Activated naive CD4-positive, alpha-beta T cell treated with anti-CD3 and anti-CD28 coated beads, Interleukin-2, amount 10 ng/mL, durations not matched to agents 7 days and 5 days (primary cell): ENCODE data around the gene VWA3B.
"Not testable (repeated sequence)": the region's sequence is repeated elsewhere in the genome, so short reads cannot be mapped to it uniquely, and the experiment has no call there.

Experiments used
- CTCF ChIA-PET: fragments of 350-600 bp; sonication (Branson Sonifier 250); formaldehyde crosslinking; loops from one replicate; lab custom pipeline; 2021; ENCODE audit warnings: antibody characterized with exemption; lab: Charles Lee
- DNase-seq: peaks from one replicate; pipeline ENCODE4 v3.0.0-alpha.2; 2020
- H3K27ac Mint-ChIP-seq: one replicate; pipeline ENCODE4 v1.8.0; 2021; ENCODE audit warnings: mild to moderate bottlenecking, moderate library complexity, mixed read lengths
- H3K27me3 Mint-ChIP-seq: one replicate; pipeline ENCODE4 v1.8.0; 2021; ENCODE audit warnings: mild to moderate bottlenecking, mixed read lengths
- H3K36me3 Mint-ChIP-seq: one replicate; pipeline ENCODE4 v1.8.0; 2021; ENCODE audit warnings: mixed read lengths
- H3K4me1 Mint-ChIP-seq: one replicate; pipeline ENCODE4 v1.8.0; 2021; ENCODE audit warnings: mixed read lengths
- H3K4me3 Mint-ChIP-seq: one replicate; pipeline ENCODE4 v1.8.0; 2021; ENCODE audit warnings: mild to moderate bottlenecking, moderate library complexity, mixed read lengths
- H3K9me3 Mint-ChIP-seq: one replicate; pipeline ENCODE4 v1.8.0; 2021; ENCODE audit warnings: mixed read lengths

VWA3B gene

GRCh38 chr2:98242003-98242402 lies 155.0 kb downstream of the VWA3B start:
- Mint-ChIP-seq H3K4me1 (no peaks in the 10 kb centered on the region), H3K9me3 (no peaks in the 10 kb centered on the region), H3K4me3 (no peak overlapping the region), H3K36me3 (no peaks in the 10 kb centered on the region), H3K27ac (no peak overlapping the region), H3K27me3 (peaks cover 12% of the 10 kb centered on the region)
- CTCF ChIA-PET: no interaction called here
- DNase-seq: no peak

GRCh38 chr2:98245491-98245890 lies 158.5 kb downstream of the VWA3B start:
- CTCF ChIA-PET: interaction anchor here (1.0 kb wide), 1 partner anchor 25 kb away, joined by 3 read pairs; no protein-coding TSS in a partner anchor
- Mint-ChIP-seq H3K4me1 (no peaks in the 10 kb centered on the region), H3K9me3 (peaks cover 13% of the 10 kb centered on the region), H3K36me3 (no peaks in the 10 kb centered on the region), H3K27ac (no peak overlapping the region), H3K27me3 (peaks cover 23% of the 10 kb centered on the region), H3K4me3 (no peak overlapping the region)
- no peak for DNase-seq

GRCh38 chr2:98247383-98247782 lies 160.4 kb downstream of the VWA3B start:
- Mint-ChIP-seq H3K4me3 (no peak overlapping the region), H3K27ac (no peak overlapping the region), H3K4me1 (no peaks in the 10 kb centered on the region), H3K9me3 (peaks cover 13% of the 10 kb centered on the region), H3K27me3 (peaks cover 23% of the 10 kb centered on the region), H3K36me3 (no peaks in the 10 kb centered on the region)
- DNase-seq: no peak
- CTCF ChIA-PET: interaction anchor here (1.1 kb wide), 1 partner anchor 26 kb away, joined by 3 read pairs; no protein-coding TSS in a partner anchor

GRCh38 chr2:98252038-98252773 lies 165.2 kb downstream of the VWA3B start:
- Mint-ChIP-seq H3K4me3 (no peak overlapping the region), H3K27ac (no peak overlapping the region), H3K4me1 (no peaks in the 10 kb centered on the region), H3K9me3 (peaks cover 12% of the 10 kb centered on the region), H3K36me3 (no peaks in the 10 kb centered on the region), H3K27me3 (peaks cover 21% of the 10 kb centered on the region)
- CTCF ChIA-PET: no interaction called here
- no peak for DNase-seq

GRCh38 chr2:98253461-98254070 lies 166.6 kb downstream of the VWA3B start:
- Mint-ChIP-seq H3K4me1 (no peaks in the 10 kb centered on the region), H3K9me3 (peaks cover 3% of the 10 kb centered on the region), H3K4me3 (no peak overlapping the region), H3K27ac (no peak overlapping the region), H3K36me3 (no peaks in the 10 kb centered on the region), H3K27me3 (peaks cover 17% of the 10 kb centered on the region)
- DNase-seq: no peak
- CTCF ChIA-PET: no interaction called here

- no peak overlapping the region for H3K27ac Mint-ChIP-seq
- H3K36me3 Mint-ChIP-seq: no peaks in the 10 kb centered on the region
- H3K9me3 Mint-ChIP-seq: no peaks in the 10 kb centered on the region
- H3K27me3 Mint-ChIP-seq: peaks cover 12% of the 10 kb centered on the region
- no peak for DNase-seq
- CTCF ChIA-PET: no interaction called here
- H3K4me1 Mint-ChIP-seq: no peaks in the 10 kb centered on the region
- H3K4me3 Mint-ChIP-seq: no peak overlapping the region
These were observed 167.6 kb downstream of the VWA3B start for GRCh38 chr2:98254504-98255059.

DNA sequence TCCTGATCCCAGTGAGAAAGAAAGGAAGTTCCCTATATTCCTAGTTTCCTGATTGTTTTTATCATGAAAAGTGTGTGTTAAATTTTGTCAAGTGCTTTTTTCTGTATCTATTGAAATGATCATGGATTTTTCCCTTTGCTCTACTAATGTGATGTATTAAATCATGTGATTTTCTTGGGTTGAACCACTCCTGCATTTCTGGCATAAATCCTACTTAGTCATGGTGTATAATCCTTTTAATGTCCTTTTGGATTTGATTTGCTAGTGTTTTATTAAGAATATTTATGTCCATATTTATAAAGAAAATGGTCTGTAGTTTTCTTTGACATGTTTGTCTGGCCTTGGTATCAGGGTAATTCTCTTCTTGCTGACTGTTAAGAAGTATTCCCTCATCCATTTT lies 171.9 kb downstream of the VWA3B start:
- H3K4me1 Mint-ChIP-seq: no peaks in the 10 kb centered on the region
- H3K4me3 Mint-ChIP-seq: no peak overlapping the region
- CTCF ChIA-PET: no interaction called here
- DNase-seq: no peak
- H3K27me3 Mint-ChIP-seq: peaks cover 4% of the 10 kb centered on the region
- H3K9me3 Mint-ChIP-seq: peaks cover 10% of the 10 kb centered on the region
- peaks cover 6% of the 10 kb centered on the region for H3K36me3 Mint-ChIP-seq
- no peak overlapping the region for H3K27ac Mint-ChIP-seq

- no peak overlapping the region for H3K27ac Mint-ChIP-seq
- CTCF ChIA-PET: no interaction called here
- H3K36me3 Mint-ChIP-seq: peaks cover 6% of the 10 kb centered on the region
- no peak for DNase-seq
- no peak overlapping the region for H3K4me3 Mint-ChIP-seq
- no peaks in the 10 kb centered on the region for H3K27me3 Mint-ChIP-seq
- H3K9me3 Mint-ChIP-seq: peaks cover 20% of the 10 kb centered on the region
- H3K4me1 Mint-ChIP-seq: no peaks in the 10 kb centered on the region
These were observed 176.4 kb downstream of the VWA3B start for GRCh38 chr2:98263362-98263761.

DNA sequence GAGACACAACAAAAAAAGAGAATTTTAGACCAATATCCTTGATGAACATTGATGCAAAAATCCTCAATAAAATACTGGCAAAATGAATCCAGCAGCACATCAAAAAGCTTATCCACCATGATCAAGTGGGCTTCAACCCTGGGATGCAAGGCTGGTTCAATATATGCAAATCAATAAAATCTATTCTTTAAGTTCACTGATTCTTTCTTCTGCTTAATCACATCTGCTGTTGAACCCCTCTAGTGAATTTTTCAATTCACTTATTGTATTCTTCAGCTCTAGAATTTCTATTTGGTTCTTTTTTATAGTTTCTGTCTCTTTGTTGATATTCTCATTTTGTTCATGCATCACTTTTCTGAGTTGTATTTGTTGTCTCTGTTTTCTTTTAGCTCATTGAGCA lies 181.3 kb downstream of the VWA3B start:
- not testable (repeated sequence) for H3K36me3 Mint-ChIP-seq, H3K4me3 Mint-ChIP-seq, H3K27ac Mint-ChIP-seq, H3K4me1 Mint-ChIP-seq, DNase-seq
- Mint-ChIP-seq H3K27me3 (peaks cover 12% of the 10 kb centered on the region), H3K9me3 (peaks cover 17% of the 10 kb centered on the region)
- CTCF ChIA-PET: interaction anchor here (0.7 to 2.9 kb wide), 4 partner anchors 10 to 494 kb away, joined by 3 to 15 read pairs (median 11); no protein-coding TSS in a partner anchor

GRCh38 chr2:98269274-98269673 lies 182.3 kb downstream of the VWA3B start:
- CTCF ChIA-PET: interaction anchor here (0.6 to 2.9 kb wide), 8 partner anchors 9 to 569 kb away, joined by 3 to 15 read pairs (median 4); no protein-coding TSS in a partner anchor
- Mint-ChIP-seq H3K4me3 (no peak overlapping the region), H3K36me3 (no peaks in the 10 kb centered on the region), H3K27me3 (peaks cover 12% of the 10 kb centered on the region), H3K4me1 (no peaks in the 10 kb centered on the region), H3K9me3 (peaks cover 7% of the 10 kb centered on the region), H3K27ac (no peak overlapping the region)
- no peak for DNase-seq

DNA sequence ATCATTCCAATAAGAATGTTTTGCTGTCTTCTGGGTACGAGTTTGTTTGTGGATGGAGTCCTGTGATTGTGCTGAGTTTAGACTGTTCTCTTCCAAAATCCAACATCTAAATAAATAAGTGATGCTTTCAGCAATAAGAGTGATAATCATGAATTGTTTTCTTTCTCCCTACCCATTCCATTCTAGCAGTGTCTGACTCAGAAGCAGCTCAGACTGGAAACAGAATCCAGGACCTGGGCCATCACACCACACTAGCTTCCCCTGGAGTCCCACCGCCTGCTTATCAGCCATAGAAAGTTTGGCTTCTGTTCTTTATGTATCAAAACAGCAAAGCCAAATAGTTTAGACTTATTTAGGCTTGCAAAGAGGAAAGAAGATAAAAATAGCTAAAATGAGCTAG lies 182.9 kb downstream of the VWA3B start:
- H3K27ac Mint-ChIP-seq: no peak overlapping the region
- CTCF ChIA-PET: interaction anchor here (0.6 to 2.9 kb wide), 8 partner anchors 12 to 570 kb away, joined by 3 to 15 read pairs (median 4); no protein-coding TSS in a partner anchor
- H3K4me3 Mint-ChIP-seq: no peak overlapping the region
- DNase-seq: no peak
- H3K27me3 Mint-ChIP-seq: peaks cover 12% of the 10 kb centered on the region
- H3K36me3 Mint-ChIP-seq: no peaks in the 10 kb centered on the region
- peaks cover 3% of the 10 kb centered on the region for H3K9me3 Mint-ChIP-seq
- no peaks in the 10 kb centered on the region for H3K4me1 Mint-ChIP-seq

DNA sequence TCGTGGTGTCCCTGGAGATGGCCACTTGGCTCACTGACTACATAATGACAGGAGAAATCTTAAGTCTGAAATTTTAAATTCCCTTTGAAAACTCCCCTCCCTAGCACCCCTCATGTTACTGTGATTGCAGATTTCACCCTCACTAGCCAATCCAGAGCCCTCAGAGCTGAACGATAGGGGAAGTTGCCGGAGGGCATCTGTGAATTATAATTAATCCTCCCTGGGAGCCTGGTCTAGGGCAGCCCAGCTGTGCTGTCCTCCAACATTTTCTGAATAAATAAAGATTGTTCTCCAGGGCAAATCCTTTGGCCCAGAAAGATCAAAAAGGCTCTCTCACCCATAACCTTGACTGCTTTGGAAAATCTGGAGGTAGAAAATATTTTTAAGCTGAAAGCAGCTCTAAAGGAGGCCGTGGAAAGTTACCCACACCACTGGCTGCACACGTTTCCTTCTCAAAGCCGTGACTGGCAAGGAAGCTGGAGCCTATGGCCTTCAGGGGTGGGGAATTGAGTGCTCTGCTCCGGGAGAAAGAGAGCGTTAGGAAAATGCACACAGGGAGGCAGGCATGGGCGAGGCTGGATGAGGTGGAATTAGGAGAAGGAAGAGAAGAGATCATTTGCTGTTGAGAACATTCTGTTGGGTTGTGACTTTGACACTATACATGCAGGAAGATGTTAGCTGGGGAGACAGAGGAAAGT lies 190.3 kb downstream of the VWA3B start:
- no peaks in the 10 kb centered on the region for H3K4me1 Mint-ChIP-seq
- peaks cover 30% of the 10 kb centered on the region for H3K27me3 Mint-ChIP-seq
- H3K36me3 Mint-ChIP-seq: no peaks in the 10 kb centered on the region
- no peak for DNase-seq
- no peak overlapping the region for H3K27ac Mint-ChIP-seq
- H3K9me3 Mint-ChIP-seq: no peaks in the 10 kb centered on the region
- CTCF ChIA-PET: no interaction called here
- no peak overlapping the region for H3K4me3 Mint-ChIP-seq

DNA sequence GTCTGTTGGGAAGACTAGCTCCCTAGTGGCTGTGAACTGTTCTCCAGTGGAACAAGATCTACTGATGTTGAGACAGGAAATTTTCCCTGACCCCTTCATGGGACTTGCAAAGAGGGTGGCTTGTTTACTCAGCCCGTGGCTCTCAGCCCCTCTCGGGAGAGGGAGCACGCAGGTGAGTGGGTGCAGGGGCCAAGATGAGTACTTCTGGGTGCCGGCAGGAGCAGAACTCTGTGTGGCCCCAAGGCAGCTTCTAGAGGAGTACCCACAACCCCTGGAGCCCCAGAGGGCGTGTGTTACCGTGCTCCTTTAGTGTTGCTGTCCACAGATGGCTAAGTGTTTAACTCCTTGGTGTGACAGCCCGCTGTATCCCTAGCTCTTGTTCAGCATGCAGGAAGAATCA lies 191.1 kb downstream of the VWA3B start:
- Mint-ChIP-seq H3K4me1 (no peaks in the 10 kb centered on the region), H3K27ac (no peak overlapping the region), H3K4me3 (no peak overlapping the region), H3K36me3 (no peaks in the 10 kb centered on the region), H3K27me3 (peaks cover 30% of the 10 kb centered on the region), H3K9me3 (no peaks in the 10 kb centered on the region)
- DNase-seq: no peak
- CTCF ChIA-PET: interaction anchor here (0.8 kb wide), 1 partner anchor 9 kb away, joined by 3 read pairs; no protein-coding TSS in a partner anchor
